HS-5 (cell line): ENCODE measurements around the gene GAS2L3.
A peak's percentile ranks its signal among the peaks of the same experiment; 100 is the strongest.
"Not testable (repeated sequence)": the region's sequence is repeated elsewhere in the genome, so short reads cannot be mapped to it uniquely, and the experiment has no call there.

ENCODE experiments used
- DNase-seq: peaks from one replicate; pipeline ENCODE4 v3.0.0-alpha.2; 2012; ENCODE audit warnings: low read depth

GAS2L3 gene

DNA sequence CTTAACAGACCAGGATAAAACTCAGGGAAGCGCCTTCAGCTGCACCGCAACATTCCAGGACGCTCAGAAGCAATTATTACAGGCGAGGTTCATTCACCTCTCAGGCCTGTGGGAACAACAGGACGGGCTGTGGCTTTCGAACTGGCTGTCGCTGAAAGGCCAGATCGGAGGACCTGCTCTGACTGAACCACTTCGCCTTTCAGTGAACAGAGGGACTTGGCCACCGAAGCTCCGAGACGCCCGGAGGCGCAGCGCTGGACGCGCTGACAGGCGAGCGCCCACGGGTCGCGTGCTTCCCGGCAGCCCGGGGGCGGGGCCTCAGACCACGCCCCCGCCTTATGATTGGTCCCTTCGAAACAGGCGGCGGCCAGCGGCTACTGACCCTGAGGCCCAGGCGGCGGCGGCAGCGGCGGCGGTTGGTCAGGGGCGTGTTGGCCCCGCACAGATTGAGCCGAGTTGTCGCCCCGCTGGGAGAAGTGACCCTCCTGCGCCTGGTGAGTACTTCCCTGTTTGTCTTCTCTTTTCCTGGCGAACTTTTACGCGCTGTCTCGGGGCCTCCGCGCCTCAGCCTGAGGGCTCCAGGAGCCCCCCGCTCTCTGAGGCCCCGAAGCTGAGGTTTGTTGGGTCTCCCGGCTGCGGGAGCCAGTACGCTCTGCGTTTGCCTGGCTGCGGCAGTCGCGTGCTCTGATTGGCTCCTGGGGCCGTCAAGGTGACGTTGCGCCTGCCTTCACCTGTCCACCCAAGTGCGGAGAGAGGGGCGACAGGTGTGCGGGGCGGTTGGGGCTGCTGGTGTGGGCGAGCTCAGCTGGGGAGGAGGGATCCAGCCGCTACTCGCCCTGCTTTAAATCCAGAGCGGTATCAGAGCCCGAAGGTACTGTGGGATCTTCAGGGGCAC lies at the start of gene GAS2L3:
TSS of gene GAS2L3 (plus strand) at position 393 of the 895 bp plus-strand sequence. CDS start 21,221 bp downstream, outside the sequence.
- peak; percentile 35 for DNase-seq

- no peak for DNase-seq
These were observed 45.5 kb upstream of the GAS2L3 start for GRCh38 chr12:100528034-100528433.

DNA sequence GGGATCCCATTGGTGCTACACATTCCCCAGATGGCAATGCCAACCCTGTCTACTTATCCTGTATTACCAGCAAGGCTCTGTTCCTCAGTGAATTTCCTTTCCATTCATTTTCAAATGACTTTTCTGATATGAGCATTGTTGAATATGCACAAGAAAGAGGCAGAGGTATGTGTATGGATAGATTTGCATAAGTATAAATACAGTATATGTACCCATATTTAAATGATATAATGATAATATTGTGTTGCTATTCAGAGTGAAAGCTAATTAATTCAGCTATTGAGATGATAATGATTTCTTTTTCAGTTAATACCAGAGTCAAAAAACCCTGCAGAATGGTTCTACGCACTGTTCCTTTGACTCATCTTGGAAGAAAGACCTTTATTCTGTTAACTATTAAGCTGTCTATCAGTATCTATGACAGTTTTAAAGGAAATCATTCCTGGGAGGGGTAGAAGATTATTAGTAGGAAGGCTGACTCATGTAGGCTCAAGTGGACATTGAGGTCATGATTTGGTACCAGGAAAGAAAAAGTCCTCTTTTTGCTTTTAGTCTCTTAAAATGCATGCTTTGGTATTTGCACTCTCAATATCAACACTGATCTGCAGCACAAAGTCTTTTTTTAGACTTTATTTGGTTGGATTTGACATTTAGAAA lies 44.9 kb upstream of the GAS2L3 start:
- no peak for DNase-seq

DNA sequence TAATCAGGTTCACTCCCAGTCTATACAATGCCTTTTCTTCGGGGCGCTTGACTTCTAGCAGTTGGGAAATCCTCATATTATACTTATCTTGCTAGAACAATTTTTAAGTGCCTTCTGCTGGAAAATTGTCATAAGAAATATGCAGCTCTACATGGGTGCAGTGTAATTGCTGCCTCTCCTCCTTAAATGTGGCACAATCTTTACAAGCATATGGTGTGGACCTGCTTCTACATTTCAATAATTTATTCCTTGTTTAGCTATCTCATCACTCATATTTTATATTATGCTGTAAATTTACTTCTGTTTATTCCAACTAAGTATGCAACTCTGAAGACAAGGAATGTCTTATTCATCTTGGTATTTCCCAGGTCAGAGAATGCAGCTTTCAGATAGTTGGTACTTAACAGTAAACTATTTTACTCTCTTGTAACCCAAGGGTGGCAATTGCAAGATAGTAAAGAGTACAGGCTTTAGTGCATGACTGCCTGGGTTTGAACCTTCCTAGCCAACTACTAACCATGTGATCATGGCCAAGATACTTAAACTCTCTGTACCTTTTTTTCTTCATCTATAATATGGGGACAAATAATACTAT lies 43.6 kb upstream of the GAS2L3 start:
- no peak for DNase-seq

DNA sequence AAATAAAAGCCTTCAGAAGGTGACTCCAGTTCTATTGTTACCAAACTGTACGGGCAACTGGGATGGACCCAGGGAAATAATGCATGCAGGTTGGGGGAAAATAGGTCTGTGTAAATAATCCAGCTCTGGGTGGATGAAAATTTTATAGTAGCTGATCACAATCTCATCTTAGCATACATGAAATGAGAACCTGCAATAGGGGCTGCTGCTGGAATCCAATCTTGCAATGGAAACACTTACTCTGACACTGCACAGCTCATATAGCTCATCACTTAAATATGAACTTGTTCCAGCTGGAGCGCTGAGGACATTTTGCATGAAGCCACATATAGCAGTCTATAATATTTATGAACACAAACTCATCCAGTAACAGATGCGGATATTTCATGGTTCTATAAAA lies 40.1 kb upstream of the GAS2L3 start:
- no peak for DNase-seq

DNA sequence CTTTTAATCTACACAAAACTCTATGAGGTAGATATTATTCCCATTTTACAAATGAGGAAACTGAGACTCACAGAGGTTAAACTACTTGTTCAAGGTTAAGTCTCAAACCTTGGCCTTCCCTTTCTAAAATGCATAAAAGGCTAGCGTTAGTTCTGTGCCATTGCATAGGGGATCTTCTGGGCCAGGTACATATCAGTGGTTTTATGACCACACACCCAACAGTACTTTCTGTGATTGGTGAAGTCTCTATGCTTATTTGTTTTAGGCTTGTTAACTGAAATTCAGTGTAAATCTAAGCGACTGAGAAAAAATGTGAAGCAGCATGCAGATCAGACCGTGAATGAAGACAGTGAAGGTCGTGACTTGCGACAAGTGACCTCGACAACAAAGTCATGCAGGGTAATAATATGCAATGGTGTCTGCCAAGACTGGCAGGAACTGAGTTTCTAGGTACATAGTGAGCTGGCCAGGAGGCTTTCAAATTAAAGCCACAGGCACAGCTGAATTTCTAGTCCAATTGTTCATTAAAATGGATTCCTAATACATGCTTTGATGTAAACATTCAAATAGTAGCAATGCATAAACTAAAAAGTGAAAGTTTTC lies 38.8 kb upstream of the GAS2L3 start:
- DNase-seq: no peak

DNA sequence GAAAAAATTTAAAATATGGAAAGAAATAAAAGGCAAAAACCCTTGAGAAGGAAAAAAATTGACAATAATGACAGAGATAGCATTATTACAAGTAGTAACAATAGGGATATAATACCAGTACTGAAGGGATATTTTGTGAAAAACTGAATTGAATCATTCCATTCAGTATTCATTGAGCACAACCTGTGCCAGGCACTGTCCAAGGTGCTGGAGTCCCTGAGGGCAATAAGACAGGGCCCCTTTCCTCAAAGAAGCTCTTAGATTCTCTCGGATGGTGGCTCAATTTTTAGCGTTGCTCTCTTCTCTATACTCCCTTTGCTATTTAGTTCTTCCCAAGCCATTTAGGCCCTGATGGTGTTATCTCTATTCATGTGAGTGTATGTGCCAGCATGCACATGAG lies 34.3 kb upstream of the GAS2L3 start:
- DNase-seq: no peak

DNA sequence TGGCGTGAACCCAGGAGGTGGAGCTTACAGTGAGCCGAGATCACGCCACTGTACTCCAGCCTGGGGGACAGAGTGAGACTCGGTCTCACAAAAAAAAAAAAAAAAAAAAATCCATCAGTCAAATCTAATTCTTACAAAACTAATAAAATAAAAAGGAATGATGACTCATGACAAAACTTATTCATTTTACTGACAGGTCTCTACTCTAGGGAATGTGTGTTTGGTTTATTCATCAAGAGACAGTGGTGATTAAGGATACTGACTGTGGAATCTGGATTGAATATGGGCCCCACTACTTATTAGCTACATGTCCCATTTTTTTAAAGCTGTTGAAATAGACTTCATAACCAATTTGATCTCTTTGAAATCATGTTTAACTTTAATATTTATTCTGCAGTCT lies 29.3 kb upstream of the GAS2L3 start:
- DNase-seq: no peak

- DNase-seq: peak; percentile 33
These were observed 28.4 kb upstream of the GAS2L3 start for GRCh38 chr12:100545092-100545491.

GRCh38 chr12:100553936-100554335 lies 19.5 kb upstream of the GAS2L3 start:
- DNase-seq: no peak

DNA sequence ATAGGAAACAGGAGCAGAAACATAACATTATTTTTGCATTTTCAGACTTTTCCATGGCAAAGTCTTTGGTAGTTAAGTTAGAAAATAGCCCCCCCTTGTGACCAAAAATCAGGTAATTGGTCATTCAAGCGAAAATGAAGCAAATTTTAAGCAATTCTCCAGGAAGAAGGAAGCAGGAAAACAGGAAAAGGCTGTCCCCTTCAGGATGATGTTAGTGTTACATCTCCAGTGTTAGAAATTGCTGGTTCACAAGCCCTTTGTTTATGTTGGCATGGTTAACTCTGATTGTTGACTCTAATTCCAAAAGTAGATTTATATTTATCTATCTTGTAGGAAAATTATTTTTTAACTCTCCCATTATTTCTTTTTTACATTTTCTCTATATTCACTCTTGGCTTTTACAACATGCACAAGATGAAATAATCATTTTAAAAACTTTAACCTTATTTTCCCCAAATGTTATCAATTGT lies 18.8 kb upstream of the GAS2L3 start:
- peak; percentile 81 for DNase-seq

DNA sequence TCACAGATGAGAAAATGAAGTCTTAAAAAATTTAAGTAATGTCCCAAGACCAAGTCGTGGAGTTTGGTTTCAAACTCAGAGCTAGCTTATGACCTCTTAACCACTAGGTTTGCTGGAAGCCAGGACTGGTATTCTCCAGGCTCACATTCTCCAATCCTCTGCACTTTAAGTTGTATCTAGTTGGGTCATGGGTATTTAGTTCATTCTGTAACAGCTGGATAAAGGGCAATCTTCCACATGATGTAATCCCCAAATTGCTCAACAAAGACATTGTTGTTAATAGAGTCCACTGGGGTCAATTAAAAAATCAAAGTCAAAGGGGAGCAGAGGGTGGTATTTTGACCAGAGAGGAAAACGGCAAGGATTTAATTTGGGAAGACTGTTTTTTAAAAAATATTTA lies 17.8 kb upstream of the GAS2L3 start:
- DNase-seq: no peak

GRCh38 chr12:100557357-100557756 lies 16.1 kb upstream of the GAS2L3 start:
- no peak for DNase-seq

DNA sequence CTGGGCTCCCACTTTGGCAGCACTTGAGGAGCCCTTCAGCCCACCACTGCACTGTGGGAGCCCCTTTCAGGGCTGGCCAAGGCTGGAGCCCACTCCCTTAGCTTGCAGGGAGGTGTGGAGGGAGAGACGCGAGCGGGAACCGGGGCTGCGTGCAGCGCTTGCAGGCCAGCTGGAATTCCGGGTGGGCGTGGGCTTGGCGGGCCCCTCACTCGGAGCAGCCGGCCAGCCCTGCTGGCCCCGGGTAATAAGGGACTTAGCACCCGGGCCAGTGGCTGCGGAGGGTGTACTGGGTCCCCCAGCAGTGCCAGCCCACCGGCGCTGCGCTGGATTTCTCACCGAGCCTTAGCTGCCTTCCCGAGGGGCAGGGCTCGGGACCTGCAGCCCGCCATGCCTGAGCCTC lies 14.2 kb upstream of the GAS2L3 start:
- DNase-seq: not testable (repeated sequence)

GRCh38 chr12:100564090-100564489 lies 9.4 kb upstream of the GAS2L3 start:
- DNase-seq: no peak

DNA sequence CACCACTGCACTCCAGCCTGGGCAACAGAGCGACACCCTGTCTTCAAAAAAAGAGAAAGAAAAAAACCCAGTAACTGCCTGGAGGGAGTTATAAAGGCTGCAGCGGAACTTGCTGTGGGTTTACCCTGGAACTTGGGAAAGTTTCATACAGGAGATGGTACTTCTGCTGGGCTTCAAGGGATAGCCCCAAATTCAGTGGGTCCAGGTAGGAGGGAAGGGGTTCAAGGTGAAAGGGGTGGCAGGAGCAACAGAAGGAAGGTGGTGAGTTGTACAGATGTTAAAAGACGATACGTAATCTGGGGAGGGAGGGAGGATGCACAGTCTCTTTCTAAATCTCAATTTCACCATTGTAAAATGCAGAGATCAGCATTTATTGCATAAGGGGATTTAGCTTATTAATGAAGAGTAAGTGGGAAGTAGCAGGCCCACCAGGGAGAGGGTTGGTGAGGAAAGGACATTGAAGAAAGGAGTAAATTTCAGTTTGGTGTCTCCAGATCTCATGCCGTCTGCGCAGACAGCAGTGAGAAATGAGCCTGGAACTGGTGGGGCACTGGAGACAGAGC lies 8.5 kb upstream of the GAS2L3 start:
- no peak for DNase-seq

- no peak for DNase-seq
These were observed 7.4 kb upstream of the GAS2L3 start for GRCh38 chr12:100565987-100566545.

- peak; percentile 30 for DNase-seq
These were observed 6.4 kb upstream of the GAS2L3 start for GRCh38 chr12:100566887-100567637.

DNA sequence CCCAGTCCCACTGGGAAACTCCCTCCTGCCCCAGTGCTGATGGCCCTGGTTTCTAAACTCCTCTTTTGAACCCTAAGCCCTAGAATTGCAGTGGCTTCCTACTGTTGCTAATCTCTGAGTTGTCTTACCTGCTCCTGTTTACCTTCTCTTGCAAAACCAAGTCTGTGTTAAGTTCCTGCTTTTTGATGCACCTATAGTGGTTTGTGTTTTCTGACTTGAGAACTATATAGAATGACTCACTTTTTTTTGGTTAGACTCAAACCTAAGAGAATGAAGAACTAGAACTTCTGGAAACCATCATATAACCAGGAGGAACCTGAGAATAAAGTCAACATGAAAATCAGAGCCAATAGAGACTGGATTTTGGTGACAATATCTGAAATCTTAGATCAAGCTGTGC lies 5.5 kb upstream of the GAS2L3 start:
- no peak for DNase-seq

DNA sequence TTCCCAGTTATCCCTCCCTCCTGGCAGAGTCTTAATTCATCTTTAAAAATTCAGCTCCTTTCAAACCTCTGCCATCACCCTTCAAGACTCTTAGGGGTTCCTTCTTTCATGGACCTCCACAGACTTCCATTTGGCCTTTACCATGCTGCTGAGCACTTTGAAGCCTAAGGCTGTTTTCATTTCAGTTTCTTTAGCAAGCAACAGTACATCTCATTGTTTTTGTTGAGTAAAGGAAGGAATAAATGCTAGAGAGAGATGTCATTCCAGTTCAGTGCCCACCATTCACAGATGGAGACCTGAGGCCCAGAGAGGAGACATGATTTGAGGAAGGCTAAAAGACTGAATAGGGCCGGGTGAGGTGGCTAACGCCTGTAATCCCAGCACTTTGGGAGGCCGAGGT lies 1.3 kb upstream of the GAS2L3 start:
- DNase-seq: no peak
